GM19463 (cell line): ENCODE data around the gene MED25.

Experiments used
- ATAC-seq: cut with Tn5 transposase; IDR thresholded peaks from one replicate; pipeline ENCODE4 v1.9.1; 2021; ENCODE audit warnings: mild to moderate bottlenecking, moderate library complexity; ENCODE audit not compliant: unreplicated experiment

Gene MED25

GRCh38 chr19:49869484-49870308 lies 51.6 kb downstream of the MED25 start:
- peak; percentile 72 for ATAC-seq

DNA sequence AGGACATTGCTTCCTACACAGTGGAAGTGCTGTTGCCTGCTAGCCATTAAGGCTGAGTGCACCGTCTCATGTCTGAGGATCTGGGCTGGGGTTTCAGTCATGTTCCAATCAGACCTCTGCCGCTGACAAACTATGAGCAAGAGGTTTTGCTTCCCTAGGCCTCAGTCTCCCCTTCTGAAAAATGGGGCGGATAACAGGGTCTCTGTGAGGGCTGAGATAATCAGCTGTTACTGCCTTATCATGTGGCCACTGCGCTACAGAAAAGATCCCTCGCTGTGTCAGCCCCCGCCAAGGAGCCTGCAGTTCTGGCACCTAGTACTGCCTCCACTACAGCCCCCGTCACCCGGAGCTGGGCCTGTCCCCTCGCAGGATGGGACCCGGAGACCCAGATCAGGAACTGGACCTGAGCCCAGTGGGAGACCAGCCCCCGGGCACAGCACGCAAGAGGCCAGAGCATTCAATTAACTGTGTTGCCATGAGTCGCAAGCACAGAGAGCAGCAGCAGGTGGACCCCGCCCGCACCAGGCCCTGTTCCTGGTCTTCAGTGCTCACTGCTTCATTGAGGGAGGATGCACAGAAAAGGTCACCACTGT lies 52.3 kb downstream of the MED25 start:
- no peak for ATAC-seq

DNA sequence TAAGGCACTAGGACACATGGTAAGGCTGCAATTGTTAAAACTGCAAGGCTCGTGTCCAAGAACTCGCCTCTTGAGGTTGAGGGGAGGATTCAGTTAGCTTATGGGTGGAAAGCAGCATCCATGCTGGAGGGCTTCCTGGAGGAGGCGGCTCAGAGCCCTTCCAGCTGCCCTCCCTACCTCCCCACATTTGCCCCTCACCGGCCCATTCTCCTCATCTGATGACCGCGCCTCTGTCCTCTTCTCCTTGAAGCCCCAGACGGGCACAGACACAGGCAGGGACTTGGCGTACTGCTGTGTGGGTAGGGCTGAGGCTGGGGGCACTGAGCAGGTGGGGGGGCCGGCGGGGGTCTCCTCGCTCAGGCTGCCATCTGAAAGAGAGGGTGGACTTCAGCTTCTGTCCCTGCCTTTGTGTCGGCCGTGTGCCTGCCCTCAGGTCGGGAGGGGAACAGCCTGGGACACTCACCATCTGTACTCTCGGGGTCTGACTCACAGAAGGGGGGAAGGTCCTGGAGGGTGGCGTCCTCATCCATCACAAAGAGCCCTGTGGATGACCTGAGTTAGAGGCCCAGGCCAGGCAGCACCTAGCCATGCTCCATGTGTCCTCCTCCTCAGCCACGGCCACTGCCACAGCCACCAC lies 53.4 kb downstream of the MED25 start:
- no peak for ATAC-seq

DNA sequence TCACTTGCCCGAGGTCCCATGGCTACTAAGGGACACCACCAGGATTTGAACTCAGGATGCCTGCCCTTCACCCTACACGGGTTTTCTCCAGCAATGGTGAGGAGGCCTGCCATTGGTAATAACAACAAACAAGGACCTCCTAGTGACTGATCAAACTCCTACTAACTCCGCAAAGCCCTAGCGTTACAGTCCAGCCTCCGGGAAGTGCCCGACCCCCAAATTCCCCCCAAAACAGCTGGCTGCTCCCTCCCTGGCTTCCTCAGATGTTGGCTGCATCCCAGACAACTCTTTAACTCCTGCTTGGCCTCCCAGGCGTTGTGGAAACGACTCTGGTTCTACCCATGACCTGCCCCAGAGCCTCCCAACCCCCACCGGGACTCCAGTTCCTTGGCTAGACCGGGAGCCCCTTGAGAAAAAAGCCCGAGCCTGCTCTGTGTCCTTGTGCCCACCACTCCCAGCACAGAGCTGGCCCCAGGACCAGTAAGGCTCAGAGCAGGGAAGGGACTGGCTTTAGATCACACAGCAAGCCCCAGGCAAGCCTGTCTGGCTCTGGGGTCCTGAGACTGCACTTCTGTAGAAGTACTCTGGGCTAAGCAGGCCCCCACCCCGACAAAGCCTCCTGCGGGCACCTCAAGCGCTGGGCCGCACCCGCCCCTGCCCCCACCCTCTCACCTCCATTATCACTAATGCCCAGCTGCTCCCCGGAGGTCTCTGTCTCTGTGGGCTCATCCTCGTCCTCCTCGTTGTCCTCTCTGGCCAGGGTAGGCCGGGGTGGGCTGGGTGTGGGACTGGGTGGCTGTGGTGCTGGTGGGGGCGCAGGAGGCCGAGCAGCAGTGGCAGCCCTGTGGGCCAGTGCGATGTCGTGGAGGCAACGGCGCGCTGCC lies 54.4 kb downstream of the MED25 start:
- no peak for ATAC-seq

- ATAC-seq = no peak
Observed at GRCh38 chr19:49873129-49873521, 55.0 kb downstream of the MED25 start.

- no peak for ATAC-seq
Observed at GRCh38 chr19:49873834-49874233, 55.7 kb downstream of the MED25 start.

- no peak for ATAC-seq
Observed at GRCh38 chr19:49874503-49875157, 56.5 kb downstream of the MED25 start.

DNA sequence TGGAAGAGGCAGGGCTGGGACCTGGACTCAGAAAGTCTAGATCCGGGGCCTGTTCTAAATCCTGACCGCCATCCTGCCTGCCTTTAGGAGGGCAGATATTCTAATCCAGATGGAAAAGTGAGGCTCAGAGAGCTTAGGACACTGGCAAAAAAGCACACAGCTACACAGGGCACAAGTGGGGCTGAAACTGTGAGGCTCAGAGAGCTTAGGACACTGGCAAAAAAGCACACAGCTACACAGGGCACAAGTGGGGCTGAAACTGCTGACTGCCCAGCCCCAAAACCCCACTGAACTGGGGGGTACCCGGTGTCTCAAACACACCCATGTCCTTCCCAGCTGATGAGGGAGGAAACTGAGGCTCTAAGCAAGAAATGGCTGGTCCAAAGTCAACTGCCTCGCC lies 57.1 kb downstream of the MED25 start:
- no peak for ATAC-seq

GRCh38 chr19:49875857-49876421 lies 57.9 kb downstream of the MED25 start:
- ATAC-seq = no peak

DNA sequence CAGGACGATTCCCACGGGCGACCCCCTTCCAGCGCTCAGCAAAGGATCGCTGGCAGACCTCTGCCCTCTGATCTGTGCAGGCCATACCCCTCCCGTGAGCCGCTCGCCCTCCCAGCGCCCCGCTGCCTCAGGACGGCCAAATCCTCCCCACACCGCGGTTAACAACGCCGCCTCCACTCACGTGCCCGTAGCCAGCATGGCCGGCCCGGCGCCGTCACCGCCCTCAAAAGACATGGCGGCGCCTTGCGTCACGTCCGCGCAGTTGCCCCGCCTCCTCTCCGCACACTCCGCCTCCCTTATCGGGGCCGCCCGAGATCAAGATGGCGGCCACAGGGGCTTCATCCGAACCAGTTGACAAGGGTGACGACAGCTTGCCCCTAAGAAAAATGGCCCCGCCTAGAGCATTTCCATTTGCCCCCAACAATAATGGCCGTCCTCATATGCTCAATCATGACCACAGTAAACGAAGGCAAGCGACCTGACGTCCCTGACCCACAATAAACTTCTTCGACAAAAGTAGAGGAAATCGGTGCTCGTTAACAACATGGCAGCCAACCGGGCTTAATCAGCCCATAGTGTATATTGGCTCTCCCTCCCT lies 58.4 kb downstream of the MED25 start:
- ATAC-seq = peak; percentile 44

GRCh38 chr19:49877020-49877878 lies 59.2 kb downstream of the MED25 start, which contains the start of the genes AKT1S1 and TBC1D17:
Gene AKT1S1, minus strand, starts transcription at chr19:49877355. Its CDS starts 4,060 bp downstream, at chr19:49873295.
Gene TBC1D17, plus strand, starts transcription at chr19:49877702. Its CDS starts 22 bp downstream, at chr19:49877724.
- ATAC-seq = peak; percentile 47

DNA sequence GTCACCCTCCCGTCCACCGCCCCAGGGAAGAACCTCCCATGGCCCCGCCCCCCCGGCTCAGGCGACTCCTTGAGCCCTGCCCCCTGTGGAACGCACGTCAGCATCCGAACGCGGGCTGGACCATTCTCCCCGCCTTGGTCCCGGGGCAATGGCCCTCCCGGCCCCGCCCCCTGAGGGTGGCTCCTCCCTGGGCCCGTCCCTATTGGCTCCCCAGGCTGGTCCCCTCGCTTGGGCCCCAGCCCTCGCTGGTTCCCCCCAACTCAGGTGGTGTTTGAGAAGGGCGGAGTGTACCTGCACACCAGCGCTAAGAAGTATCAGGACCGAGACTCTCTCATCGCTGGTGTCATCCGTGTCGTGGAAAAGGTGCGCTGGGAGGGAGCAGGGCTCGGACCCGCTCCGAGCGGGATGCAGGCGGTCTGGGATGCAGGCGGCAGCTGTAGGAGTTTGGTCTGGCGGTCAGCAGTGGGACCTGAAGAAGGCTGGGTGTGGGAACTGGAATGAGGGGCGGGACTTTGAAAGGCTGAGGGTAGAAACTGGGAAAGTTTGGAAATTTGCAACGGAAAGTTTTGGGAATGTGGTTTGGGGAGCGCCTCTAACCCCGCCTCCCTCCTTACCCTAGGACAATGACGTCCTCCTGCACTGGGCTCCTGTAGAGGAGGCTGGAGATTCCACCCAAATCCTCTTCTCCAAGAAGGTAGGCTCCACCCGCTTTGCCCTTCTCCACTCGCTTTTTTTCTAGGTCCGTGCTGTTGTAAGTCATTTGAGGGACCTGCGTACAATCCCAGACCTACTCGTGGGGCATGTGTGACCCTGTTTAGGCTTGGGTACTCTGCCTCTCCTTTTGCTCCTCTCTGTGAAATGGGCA lies 60.0 kb downstream of the MED25 start:
- peak; percentile 53 for ATAC-seq

GRCh38 chr19:49878744-49879070 lies 60.6 kb downstream of the MED25 start:
- ATAC-seq = no peak

DNA sequence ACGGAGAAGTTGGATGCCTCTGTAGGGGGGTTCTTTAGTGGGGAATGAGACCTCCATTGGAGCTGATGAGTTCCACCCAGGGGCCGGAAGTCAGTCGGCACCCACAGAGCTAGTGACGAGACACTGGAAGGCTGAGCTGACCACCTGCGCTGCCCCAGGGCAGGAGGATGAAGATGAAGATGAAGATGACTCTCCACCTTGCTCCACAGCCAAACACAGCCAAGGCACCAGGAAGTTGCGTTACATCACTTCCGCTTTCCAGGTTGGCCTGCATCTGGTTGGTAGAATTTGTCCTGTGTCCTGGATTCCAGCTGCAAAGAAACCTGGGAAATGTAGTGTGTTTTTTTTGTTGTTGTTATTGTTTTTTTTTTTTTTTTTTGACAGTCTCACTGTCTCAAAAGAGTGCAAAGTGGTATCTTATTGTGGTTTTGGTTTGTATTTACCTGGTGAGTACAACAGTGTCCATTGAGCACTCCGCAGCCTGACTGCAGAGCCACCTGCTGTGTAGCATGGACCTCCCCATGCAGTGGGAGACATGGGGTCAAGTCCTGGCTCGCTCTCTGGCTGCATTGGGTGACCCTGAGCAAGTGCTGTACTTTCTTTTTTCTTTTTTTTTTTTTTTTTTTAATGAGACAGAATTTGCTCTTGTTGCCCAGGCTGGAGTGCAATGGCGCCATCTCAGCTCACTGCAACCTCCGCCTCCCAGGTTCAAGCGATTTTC lies 61.3 kb downstream of the MED25 start:
- ATAC-seq = no peak

DNA sequence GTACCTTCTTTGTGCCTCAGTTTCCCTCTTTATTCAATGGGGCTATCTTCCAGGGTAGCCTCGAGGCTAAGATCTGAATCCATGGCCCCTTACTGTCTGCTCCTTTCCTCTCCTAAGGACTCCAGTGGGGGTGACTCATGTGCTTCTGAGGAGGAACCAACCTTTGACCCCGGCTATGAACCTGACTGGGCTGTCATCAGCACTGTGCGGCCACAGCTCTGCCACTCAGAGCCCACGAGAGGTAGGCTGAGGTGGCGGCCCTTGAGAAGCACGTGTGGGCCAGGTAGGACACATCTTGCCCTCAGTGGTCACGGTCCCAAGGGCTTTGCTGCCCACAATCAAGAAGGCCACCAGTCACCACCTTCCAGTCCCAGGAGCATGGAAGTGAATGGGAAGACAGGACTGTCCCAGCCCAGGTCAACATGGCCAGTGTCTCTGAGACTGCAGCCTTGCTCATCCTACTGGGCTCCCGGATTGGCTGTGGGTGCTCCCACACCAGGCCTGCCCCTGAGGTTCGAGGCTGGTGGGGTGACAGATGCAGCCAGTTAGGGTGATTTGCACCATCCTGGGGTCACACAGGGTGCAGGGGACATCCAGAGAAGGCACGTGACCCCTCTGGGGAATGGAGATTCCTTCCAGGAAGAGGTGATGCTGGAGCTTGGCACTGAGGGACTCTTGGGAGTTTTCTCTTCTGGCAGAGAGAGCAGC lies 62.2 kb downstream of the MED25 start:
- ATAC-seq = no peak

- no peak for ATAC-seq
Observed at GRCh38 chr19:49881186-49881585, 63.1 kb downstream of the MED25 start.
